ENCODE results near the gene TAGLN.

TAGLN gene

GRCh38 chr11:117230999-117231841, 32.0 kb downstream of the TAGLN start:
- DNase-seq (ENCODE audit: low read depth), result no peak

- no peak for DNase-seq (ENCODE audit: low read depth)
These were observed 32.6 kb downstream of the TAGLN start, which contains the start of gene PCSK7 for GRCh38 chr11:117231842-117232091. Gene PCSK7, minus strand, starts transcription at chr11:117232073. Its CDS starts 2,229 bp downstream, at chr11:117229844.

GRCh38 chr11:117232092-117232878, 33.1 kb downstream of the TAGLN start, which contains the start of gene RNF214:
Gene RNF214, plus strand, starts transcription at chr11:117232671. Its CDS starts 1,602 bp downstream, at chr11:117234273.
- DNase-seq (ENCODE audit: low read depth), result peak; percentile 64

GRCh38 chr11:117232911-117233409, 33.8 kb downstream of the TAGLN start:
- DNase-seq (ENCODE audit: low read depth), result no peak

- no peak for DNase-seq (ENCODE audit: low read depth)
These were observed 39.1 kb downstream of the TAGLN start for GRCh38 chr11:117238221-117238620.

GRCh38 chr11:117239295-117239694, 40.1 kb downstream of the TAGLN start:
- no peak for DNase-seq (ENCODE audit: low read depth)

- DNase-seq (ENCODE audit: low read depth), result no peak
These were observed 49.2 kb downstream of the TAGLN start for GRCh38 chr11:117248341-117248740.

- DNase-seq (ENCODE audit: low read depth), result no peak
These were observed 50.4 kb downstream of the TAGLN start for GRCh38 chr11:117249571-117249970.

- no peak for DNase-seq (ENCODE audit: low read depth)
These were observed 52.3 kb downstream of the TAGLN start for GRCh38 chr11:117251506-117251905.

- DNase-seq (ENCODE audit: low read depth), result no peak
These were observed 56.8 kb downstream of the TAGLN start for GRCh38 chr11:117255966-117256365.

- DNase-seq (ENCODE audit: low read depth), result no peak
These were observed 57.4 kb downstream of the TAGLN start for GRCh38 chr11:117256573-117256972.
